Upper lobe of left lung (tissue), 6 donors: Measurements from ENCODE around the gene PEF1. TPM values are rescaled to one million over a fixed set of nuclear protein-coding genes. Genes with fewer than 3 reads are reported as not detected.

Experiments
- ATAC-seq, 2 donors: fragments of 200-7000 bp; cut with Tn5 transposase; one replicate each; pipeline ENCODE4 v1.9.1; 2022; ENCODE audit warnings: mild to moderate bottlenecking in 2 of 2, moderate library complexity in 2 of 2; ENCODE audit not compliant: low FRiP score in 2 of 2
- DNase-seq, 2 donors: peaks; one replicate each; pipeline ENCODE4 v3.0.0-alpha.2; 2019 to 2020
- H3K27ac ChIP-seq, 4 donors: fragments of 200-600 bp; sonication (generic); one replicate each; pipeline ENCODE4 v1.5.1; 2016 to 2019
- H3K27me3 ChIP-seq, 4 donors: fragments of 200-600 bp; sonication (generic); one replicate each; pipeline ENCODE4 v1.5.1; 2017 to 2019
- H3K36me3 ChIP-seq, 4 donors: fragments of 200-600 bp; sonication (generic); one replicate each; pipeline ENCODE4 v1.5.1; 2016 to 2019
- H3K4me1 ChIP-seq, 4 donors: fragments of 200-600 bp; sonication (generic); one replicate each; pipeline ENCODE4 v1.5.1; 2018 to 2019
- H3K4me3 ChIP-seq, 4 donors: fragments of 200-600 bp; sonication (generic); one replicate each; pipeline ENCODE4 v1.5.1; 2017 to 2019; ENCODE audit warnings: mild to moderate bottlenecking in 2 of 4, moderate library complexity in 1 of 4
- H3K9me3 ChIP-seq, 4 donors: fragments of 200-600 bp; sonication (generic); one replicate each; pipeline ENCODE4 v1.5.1; 2018 to 2019
- EP300 ChIP-seq, 4 donors: sonication (generic); formaldehyde crosslinking; IDR thresholded peaks; one replicate each; pipeline ENCODE4 v1.5.1; 2017; ENCODE audit warnings: antibody characterized with exemption in 4 of 4, control low read depth in 2 of 4
- POLR2A ChIP-seq, 4 donors: fragments of 450-650 bp; IDR thresholded peaks; one replicate each; pipeline ENCODE4 v1.5.1; 2016 to 2017; ENCODE audit warnings: antibody characterized with exemption in 4 of 4, mild to moderate bottlenecking in 2 of 4
- POLR2AphosphoS5 ChIP-seq, 2 donors: sonication (generic); formaldehyde crosslinking; IDR thresholded peaks; one replicate each; pipeline ENCODE4 v1.5.1; 2017; ENCODE audit warnings: antibody characterized with exemption in 2 of 2
- WGBS, 2 donors: methylation state at CpG; one replicate each; pipeline ENCODE4 v1.1.5; 2017 to 2018; 5-methylcytosine and 5-hydroxymethylcytosine counted together
- total RNA-seq, 6 donors: library from RNA; depleted of rRNA in 4 of 6; stranded (reverse); fragments of >200 nt in 4 of 6; gene quantifications; one replicate each; pipeline versions ENCODE4 v1.1.0 to v1.2.1, GENCODE V29; 2016 to 2021
- TF ChIP-seq, protein P1 (sequence below), 6 experiments: fragments of 450-650 bp in 4 of 6; fragments of 200-600 bp in 2 of 6; sonication (generic) in 2 of 6; IDR thresholded peaks; one replicate each; pipeline ENCODE4 v1.5.1; 2016 to 2019; ENCODE audit warnings: antibody characterized with exemption in 6 of 6
- donor health status: DM: no; HTN: no; CAD: no; lungs with moderate emphysema.
- donor health status: DM: no; HTN: yes; CAD: no; lungs with severe emphysema.

The PEF1 gene
- total RNA-seq, 6 donors from 2014 or later, result 52.4 to 135 (median 77.4) TPM

DNA sequence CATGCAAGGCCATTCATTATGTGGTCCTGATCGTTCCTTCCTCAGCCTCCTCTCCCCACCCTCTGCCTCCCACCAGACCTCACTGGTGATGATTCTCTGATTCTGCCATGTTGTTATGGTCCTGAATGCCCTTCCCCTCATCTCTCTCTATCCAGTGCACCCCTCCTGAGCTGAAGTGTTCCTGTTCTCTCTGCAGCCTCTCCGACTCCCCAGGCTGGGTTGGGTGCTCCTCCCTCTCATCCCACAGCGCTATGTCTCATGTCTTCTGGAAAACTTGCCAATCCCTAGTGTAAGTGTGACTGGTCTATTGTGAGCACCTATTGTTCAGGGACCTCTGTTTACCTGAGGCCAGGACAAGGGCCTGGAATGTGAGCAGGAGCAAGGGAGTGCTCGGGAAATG, 11.1 kb upstream of the PEF1 start:
- Histone ChIP-seq H3K27ac (no peak overlapping the region), H3K36me3 (no peaks in the 10 kb centered on the region), H3K9me3 (no peaks in the 10 kb centered on the region), H3K4me1 (no peaks in the 10 kb centered on the region), H3K27me3 (no peaks in the 10 kb centered on the region), H3K4me3 (no peak overlapping the region)
- WGBS, 2 donors, result 75 to 77% methylated on average over 4 of the region's 4 CpGs
- no peak for DNase-seq
- ATAC-seq, result no peak
- TF ChIP-seq POLR2A (IDR thresholded peaks at IDR 0.05), result no peak
- TF ChIP-seq EP300 (IDR thresholded peaks at IDR 0.05), result no peak
- TF ChIP-seq, protein P1, sequence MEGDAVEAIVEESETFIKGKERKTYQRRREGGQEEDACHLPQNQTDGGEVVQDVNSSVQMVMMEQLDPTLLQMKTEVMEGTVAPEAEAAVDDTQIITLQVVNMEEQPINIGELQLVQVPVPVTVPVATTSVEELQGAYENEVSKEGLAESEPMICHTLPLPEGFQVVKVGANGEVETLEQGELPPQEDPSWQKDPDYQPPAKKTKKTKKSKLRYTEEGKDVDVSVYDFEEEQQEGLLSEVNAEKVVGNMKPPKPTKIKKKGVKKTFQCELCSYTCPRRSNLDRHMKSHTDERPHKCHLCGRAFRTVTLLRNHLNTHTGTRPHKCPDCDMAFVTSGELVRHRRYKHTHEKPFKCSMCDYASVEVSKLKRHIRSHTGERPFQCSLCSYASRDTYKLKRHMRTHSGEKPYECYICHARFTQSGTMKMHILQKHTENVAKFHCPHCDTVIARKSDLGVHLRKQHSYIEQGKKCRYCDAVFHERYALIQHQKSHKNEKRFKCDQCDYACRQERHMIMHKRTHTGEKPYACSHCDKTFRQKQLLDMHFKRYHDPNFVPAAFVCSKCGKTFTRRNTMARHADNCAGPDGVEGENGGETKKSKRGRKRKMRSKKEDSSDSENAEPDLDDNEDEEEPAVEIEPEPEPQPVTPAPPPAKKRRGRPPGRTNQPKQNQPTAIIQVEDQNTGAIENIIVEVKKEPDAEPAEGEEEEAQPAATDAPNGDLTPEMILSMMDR (IDR thresholded peaks at IDR 0.05), result no peak
- no peak for TF ChIP-seq POLR2AphosphoS5 (IDR thresholded peaks at IDR 0.05)

DNA sequence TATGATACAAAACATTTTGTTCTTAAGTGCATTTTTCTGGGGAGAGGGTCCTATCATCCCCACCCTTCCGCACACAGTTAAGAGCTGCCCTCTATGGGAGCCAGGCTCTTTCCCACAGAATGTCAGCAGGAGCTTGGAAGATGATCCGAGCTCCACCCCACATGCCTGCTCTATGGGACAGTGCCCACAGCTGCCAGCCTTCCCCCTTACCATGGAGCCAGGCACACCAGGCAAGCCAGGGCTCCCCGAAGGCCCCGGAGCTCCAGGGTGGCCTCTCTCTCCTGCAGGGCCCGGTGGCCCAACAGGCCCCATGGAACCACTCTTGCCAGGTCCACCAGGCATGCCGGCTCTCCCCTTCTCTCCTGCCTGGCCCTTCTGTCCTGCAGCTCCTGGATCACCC, 10.4 kb upstream of the PEF1 start:
- Histone ChIP-seq H3K36me3 (no peaks in the 10 kb centered on the region), H3K27ac (no peak overlapping the region), H3K4me3 (no peak overlapping the region), H3K9me3 (no peaks in the 10 kb centered on the region), H3K27me3 (no peaks in the 10 kb centered on the region), H3K4me1 (no peaks in the 10 kb centered on the region)
- DNase-seq (no peak), ATAC-seq (no peak)
- WGBS, 2 donors, result 92 to 99% methylated on average over 6 of the region's 6 CpGs
- TF ChIP-seq POLR2A (IDR thresholded peaks at IDR 0.05), result no peak

DNA sequence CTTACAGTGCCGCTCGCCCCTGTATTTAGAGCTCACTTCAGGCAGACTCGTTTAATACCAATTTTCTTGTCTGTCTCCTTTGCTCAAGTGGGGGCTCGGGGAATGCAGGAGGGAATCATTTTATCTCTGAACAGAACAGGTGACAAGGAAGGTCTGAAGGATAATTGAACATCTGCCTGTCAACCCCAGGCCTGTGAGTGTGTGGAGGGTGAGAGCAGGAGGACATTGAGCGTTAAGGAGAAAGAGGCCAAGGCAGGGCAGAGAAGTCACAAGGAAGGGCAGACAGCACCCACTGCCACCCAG, 9.7 kb upstream of the PEF1 start:
- H3K4me1 ChIP-seq, result no peaks in the 10 kb centered on the region
- no peaks in the 10 kb centered on the region for H3K9me3 ChIP-seq
- ATAC-seq (no peak), DNase-seq (no peak)
- no peaks in the 10 kb centered on the region for H3K27me3 ChIP-seq
- H3K27ac ChIP-seq, result no peak overlapping the region
- 92 to 100% methylated on average over 5 of the region's 5 CpGs for WGBS, 2 donors
- H3K36me3 ChIP-seq, result no peaks in the 10 kb centered on the region
- H3K4me3 ChIP-seq, result no peak overlapping the region
- TF ChIP-seq, protein P1 (IDR thresholded peaks at IDR 0.05), result no peak
- no peak for TF ChIP-seq POLR2A (IDR thresholded peaks at IDR 0.05)
- no peak for TF ChIP-seq POLR2AphosphoS5 (IDR thresholded peaks at IDR 0.05)
- no peak for TF ChIP-seq EP300 (IDR thresholded peaks at IDR 0.05)

DNA sequence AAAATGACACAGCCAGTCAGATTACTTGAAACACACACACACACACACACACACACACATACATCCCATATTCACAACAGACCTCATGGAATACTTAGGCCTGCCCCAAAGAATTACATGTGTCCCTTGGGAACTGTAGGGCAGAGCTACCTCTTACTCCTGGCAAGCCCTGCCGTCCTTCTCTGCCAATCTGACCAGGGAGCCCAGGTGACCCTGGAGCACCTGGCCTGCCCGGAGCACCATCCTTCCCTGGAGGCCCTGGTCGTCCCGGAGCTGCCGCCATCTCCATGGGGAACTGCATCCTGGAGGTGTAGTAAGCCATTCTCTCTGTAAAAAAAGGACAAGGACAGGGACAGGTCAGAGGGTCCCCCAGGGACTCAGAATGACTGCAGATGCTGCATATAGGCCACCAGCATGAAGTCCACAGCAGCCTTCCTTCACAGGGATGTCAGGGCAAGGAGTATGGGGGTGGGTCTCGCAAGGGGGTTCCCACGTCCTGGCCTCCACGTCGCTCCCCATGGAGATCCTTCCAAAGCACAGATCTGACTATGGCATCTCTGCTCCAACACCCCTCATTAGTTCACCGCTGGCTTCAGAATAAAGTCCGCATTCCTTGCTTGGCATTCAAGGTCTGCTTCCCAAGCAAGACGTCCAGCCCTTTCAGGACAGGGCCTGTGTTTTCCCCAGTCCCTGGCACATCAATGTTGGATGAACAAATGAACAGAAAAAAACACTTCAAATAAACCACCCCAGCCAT, 9.2 kb upstream of the PEF1 start:
- ATAC-seq, result no peak
- H3K36me3 ChIP-seq, result no peaks in the 10 kb centered on the region
- DNase-seq, result no peak

DNA sequence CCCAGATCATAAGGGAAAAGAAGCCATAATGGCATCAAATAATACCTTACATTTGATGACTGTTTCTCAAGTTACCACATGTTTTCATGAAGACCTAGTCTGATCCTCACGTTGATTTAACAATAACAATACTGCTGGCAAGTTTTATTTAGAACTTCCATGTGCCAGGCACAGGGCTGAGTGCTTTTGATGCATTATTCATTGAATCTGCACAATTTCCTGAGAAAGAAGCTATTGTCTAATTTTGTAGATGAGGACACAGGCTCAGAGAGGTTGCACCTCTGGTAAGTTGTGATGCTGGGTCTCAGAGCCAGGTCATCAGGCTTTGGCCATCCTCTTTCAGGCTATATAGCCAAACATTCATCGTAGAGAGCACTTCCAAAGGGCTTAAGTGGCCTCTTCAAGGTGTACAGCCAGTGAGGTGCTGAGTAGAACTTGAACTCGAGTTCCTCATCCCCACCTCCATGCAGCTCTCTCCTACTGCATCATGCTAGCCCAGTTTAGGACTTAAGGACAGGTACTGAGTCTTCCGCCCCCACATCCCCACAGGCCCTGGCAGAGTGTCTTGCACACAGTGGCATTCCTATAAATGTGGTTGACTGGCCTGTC, 8.3 kb upstream of the PEF1 start:
- H3K27ac ChIP-seq, result no peak overlapping the region
- H3K4me3 ChIP-seq, result no peak overlapping the region
- no peaks in the 10 kb centered on the region for H3K27me3 ChIP-seq
- no peaks in the 10 kb centered on the region for H3K4me1 ChIP-seq
- H3K36me3 ChIP-seq, result no peaks in the 10 kb centered on the region
- WGBS, 2 donors, result 61 to 62% methylated on average over 4 of the region's 4 CpGs
- DNase-seq (peak in 1 of 2 donors; percentile 56), ATAC-seq (no peak)
- no peaks in the 10 kb centered on the region for H3K9me3 ChIP-seq
- TF ChIP-seq POLR2AphosphoS5 (IDR thresholded peaks at IDR 0.05), result no peak
- TF ChIP-seq, protein P1 (IDR thresholded peaks at IDR 0.05), result no peak

More for the DNA sequence above, 9.2 kb upstream of the PEF1 start:
- no peak overlapping the region for H3K27ac ChIP-seq
- H3K27me3 ChIP-seq, result no peaks in the 10 kb centered on the region
- no peaks in the 10 kb centered on the region for H3K4me1 ChIP-seq
- H3K9me3 ChIP-seq, result no peaks in the 10 kb centered on the region
- no peak overlapping the region for H3K4me3 ChIP-seq
- WGBS, 2 donors, result 94 to 96% methylated on average over 8 to 12 of the region's 12 CpGs
- TF ChIP-seq POLR2AphosphoS5 (IDR thresholded peaks at IDR 0.05), result no peak
- no peak for TF ChIP-seq POLR2A (IDR thresholded peaks at IDR 0.05)
- TF ChIP-seq EP300 (IDR thresholded peaks at IDR 0.05), result no peak
- TF ChIP-seq, protein P1 (IDR thresholded peaks at IDR 0.05), result no peak
